IMR-90 (cell line): ENCODE measurements around the gene FAM24B. TPM values are rescaled to one million over a fixed set of nuclear protein-coding genes. Genes with fewer than 3 reads are reported as not detected.

ENCODE experiments used
- ATAC-seq: fragments of 200-7000 bp; cut with Tn5 transposase; 2 replicates; pipeline ENCODE4 v1.9.1; 2020; ENCODE audit warnings: low read depth, mild to moderate bottlenecking, moderate library complexity
- BruUV-seq: library from RNA; stranded (reverse); fragments of 400-500 nt; replicated peaks from 2 replicates; lab custom pipeline; 2021; lab: Mats Ljungman, UMichigan
- CTCF ChIA-PET: fragments of 300-600 bp; formaldehyde crosslinking; extraction: SDS; loops from one replicate; lab custom pipeline; 2021; ENCODE audit warnings: antibody characterized with exemption; lab: Yijun Ruan, JAX
- POLR2A ChIA-PET: fragments of 300-600 bp; sonication (Branson Sonifier 250); formaldehyde crosslinking; loops from one replicate; lab custom pipeline; 2022; ENCODE audit warnings: antibody characterized with exemption; ENCODE audit not compliant: unreplicated experiment; lab: Charles Lee
- DNase-seq: peaks from one replicate; pipeline ENCODE4 v3.0.0; 2013
- H2AFZ ChIP-seq: replicated peaks from 2 replicates; pipeline ENCODE3; 2013; ENCODE audit warnings: low read length, mild to moderate bottlenecking; ENCODE audit not compliant: poor library complexity
- H2AK5ac ChIP-seq: 2 replicates; pipeline ENCODE4 v1.6.1; 2013; ENCODE audit warnings: low read depth, low read length, inconsistent platforms
- H2AK9ac ChIP-seq: replicated peaks from 2 replicates; pipeline ENCODE3; 2013; ENCODE audit warnings: mild to moderate bottlenecking, low read depth, low read length, moderate library complexity; ENCODE audit not compliant: poor library complexity
- H2BK120ac ChIP-seq: 2 replicates; pipeline ENCODE4 v1.6.1; 2013; ENCODE audit warnings: low read depth, low read length, inconsistent platforms
- H2BK15ac ChIP-seq: 3 replicates; pipeline ENCODE4 v1.6.1; 2013; ENCODE audit warnings: low read depth, low read length, inconsistent platforms
- H2BK20ac ChIP-seq: 2 replicates; pipeline ENCODE4 v1.6.1; 2013; ENCODE audit warnings: low read depth, mild to moderate bottlenecking, inconsistent platforms, low read length, moderate library complexity
- H2BK5ac ChIP-seq: 2 replicates; pipeline ENCODE4 v1.6.1; 2013; ENCODE audit warnings: mild to moderate bottlenecking, low read depth, low read length, inconsistent platforms; ENCODE audit not compliant: poor library complexity, severe bottlenecking
- H3K14ac ChIP-seq: replicated peaks from 2 replicates; pipeline ENCODE4 v1.6.1; 2013; ENCODE audit warnings: low read depth, low read length, inconsistent platforms
- H3K18ac ChIP-seq: 2 replicates; pipeline ENCODE4 v1.6.1; 2013; ENCODE audit warnings: low read depth, low read length, control low read depth
- H3K23ac ChIP-seq: 2 replicates; pipeline ENCODE4 v1.6.1; 2013; ENCODE audit warnings: low read depth, low read length, inconsistent platforms
- H3K27ac ChIP-seq: 2 replicates; pipeline ENCODE4 v1.5.1; 2013; ENCODE audit warnings: mild to moderate bottlenecking, control low read depth, low read length; ENCODE audit not compliant: insufficient read depth
- H3K27me3 ChIP-seq: 2 replicates; pipeline ENCODE4 v1.6.1; 2013; ENCODE audit warnings: low read length; ENCODE audit not compliant: control insufficient read depth, insufficient read depth
- H3K36me3 ChIP-seq: 2 replicates; pipeline ENCODE4 v1.6.1; 2013; ENCODE audit warnings: low read length, mixed read lengths; ENCODE audit not compliant: control insufficient read depth, insufficient read depth
- H3K4ac ChIP-seq: 2 replicates; pipeline ENCODE4 v1.6.1; 2013; ENCODE audit warnings: low read depth, low read length, inconsistent platforms
- H3K4me1 ChIP-seq: 2 replicates; pipeline ENCODE4 v1.6.1; 2013; ENCODE audit warnings: low read length, mixed read lengths; ENCODE audit not compliant: control insufficient read depth, insufficient read depth
- H3K4me2 ChIP-seq: 2 replicates; pipeline ENCODE4 v1.6.1; 2013; ENCODE audit warnings: low read depth, mild to moderate bottlenecking, control low read depth, low read length, moderate library complexity
- H3K4me3 ChIP-seq: 2 replicates; pipeline ENCODE4 v1.5.1; 2013; ENCODE audit warnings: low read depth, mild to moderate bottlenecking, control low read depth, low read length, moderate library complexity; ENCODE audit not compliant: insufficient read depth
- H3K56ac ChIP-seq: 2 replicates; pipeline ENCODE4 v1.6.1; 2013; ENCODE audit warnings: low read length, inconsistent platforms; ENCODE audit not compliant: insufficient read depth; ENCODE audit errors: extremely low read depth
- H3K79me1 ChIP-seq, 2 experiments: 2 replicates each; pipeline ENCODE4 v1.6.1; 2013; ENCODE audit warnings: low read length in 2 of 2, inconsistent platforms in 1 of 2, low read depth in 1 of 2
- H3K9ac ChIP-seq: 2 replicates; pipeline ENCODE4 v1.6.1; 2013; ENCODE audit warnings: low read depth, low read length, control low read depth
- H3K9me1 ChIP-seq: 2 replicates; pipeline ENCODE4 v1.6.1; 2013; ENCODE audit warnings: low read length, inconsistent platforms; ENCODE audit not compliant: insufficient read depth
- H3K9me3 ChIP-seq: 2 replicates; pipeline ENCODE4 v1.6.1; 2013; ENCODE audit warnings: low read length; ENCODE audit not compliant: control insufficient read depth, insufficient read depth
- H4K20me1 ChIP-seq: 2 replicates; pipeline ENCODE4 v1.6.1; 2013; ENCODE audit warnings: low read length, inconsistent platforms; ENCODE audit not compliant: insufficient read depth
- H4K5ac ChIP-seq: 2 replicates; pipeline ENCODE4 v1.6.1; 2013; ENCODE audit warnings: mild to moderate bottlenecking, low read depth, low read length, control low read depth
- H4K8ac ChIP-seq, 2 experiments: 2 replicates each; pipeline ENCODE4 v1.6.1; 2013; ENCODE audit warnings: low read depth in 2 of 2, low read length in 2 of 2, control low read depth in 1 of 2, inconsistent platforms in 1 of 2
- H4K91ac ChIP-seq: 2 replicates; pipeline ENCODE4 v1.6.1; 2013; ENCODE audit warnings: low read depth, low read length, inconsistent platforms; ENCODE audit not compliant: insufficient read depth
- BHLHE40 ChIP-seq: fragments of 150-350 bp; IDR thresholded peaks from 2 replicates; pipeline ENCODE4 v1.6.1; 2016; ENCODE audit warnings: mild to moderate bottlenecking, low read depth, low read length
- CHD1 ChIP-seq: IDR thresholded peaks from 2 replicates; pipeline ENCODE4 v1.6.1; 2012; ENCODE audit warnings: low read depth, low read length, improper control_type of control experiment
- FOS ChIP-seq: fragments of 150-350 bp; IDR thresholded peaks from 2 replicates; pipeline ENCODE4 v1.6.1; 2016; ENCODE audit warnings: low read depth, low read length
- MAFK ChIP-seq: IDR thresholded peaks from 2 replicates; pipeline ENCODE4 v1.6.1; 2012; ENCODE audit warnings: low read depth, low read length, improper control_type of control experiment
- MAZ ChIP-seq: IDR thresholded peaks from 2 replicates; pipeline ENCODE4 v1.6.1; 2012; ENCODE audit warnings: low read depth, mild to moderate bottlenecking, low read length, improper control_type of control experiment, moderate library complexity, borderline replicate concordance
- NFE2L2 ChIP-seq: fragments of 150-350 bp; IDR thresholded peaks from 2 replicates; pipeline ENCODE4 v1.6.1; 2016; ENCODE audit warnings: low read depth, mild to moderate bottlenecking, low read length
- POLR2A ChIP-seq: IDR thresholded peaks from 2 replicates; pipeline ENCODE4 v1.6.1; 2012; ENCODE audit warnings: mild to moderate bottlenecking, low read depth, low read length
- RCOR1 ChIP-seq: IDR thresholded peaks from 2 replicates; pipeline ENCODE4 v1.6.1; 2012; ENCODE audit warnings: mild to moderate bottlenecking, low read length, improper control_type of control experiment; ENCODE audit not compliant: insufficient replicate concordance
- RFX5 ChIP-seq: IDR thresholded peaks from 2 replicates; pipeline ENCODE4 v1.8.0; 2012; ENCODE audit warnings: low read depth, mild to moderate bottlenecking, low read length, moderate library complexity
- SMC3 ChIP-seq: fragments of 150-350 bp; IDR thresholded peaks from 2 replicates; pipeline ENCODE4 v1.6.1; 2016; ENCODE audit warnings: low read depth, mild to moderate bottlenecking, antibody characterized with exemption, low read length, moderate library complexity
- WGBS, 2 experiments: methylation state at CpG; one replicate each; pipeline versions ENCODE4 v1.1.5 to v1.1.7; 2013; ENCODE audit warnings: missing lambda C conversion rate in 2 of 2; ENCODE audit not compliant: insufficient read length in 1 of 2; ENCODE audit errors: extremely low coverage in 2 of 2; 5-methylcytosine and 5-hydroxymethylcytosine counted together
- dilution Hi-C: fragments of 300-500 bp; cut with HindIII; formaldehyde crosslinking; loops from one replicate; pipeline ENCODE4 v1.14.3; 2018; ENCODE audit warnings: low sequenced_read_pairs; ENCODE audit not compliant: unreplicated experiment
- in situ Hi-C: fragments of 300-500 bp; cut with MboI; formaldehyde crosslinking; loops from 3 replicates; pipeline ENCODE4 v1.14.3; 2019; ENCODE audit warnings: low sequenced_read_pairs, inconsistent platforms, mixed read lengths
- intact Hi-C: fragments of 100-400 bp; cut with micrococcal nuclease; formaldehyde crosslinking; loops from 2 replicates; pipeline ENCODE4 v1.10.0; 2022
- polyA plus RNA-seq, 3 experiments: library from polyadenylated mRNA; depleted of rRNA; stranded (reverse); fragments of >200 nt; gene quantifications; 2 replicates each; pipeline ENCODE4 v1.2.3, GENCODE V29; 2012; ENCODE audit warnings: low replicate concordance in 1 of 3
- total RNA-seq: library from RNA; depleted of rRNA; stranded (reverse); fragments of >200 nt; gene quantifications from 2 replicates; pipeline ENCODE4 v1.2.3, GENCODE V29; 2012
- TF ChIP-seq, protein P1 (sequence below): conservative IDR thresholded peaks from 2 replicates; pipeline ENCODE4 v1.5.1; 2012; ENCODE audit warnings: mild to moderate bottlenecking, low read depth, low read length, improper control_type of control experiment
- TF ChIP-seq, protein P2 (sequence below): fragments of 150-350 bp; IDR thresholded peaks from 2 replicates; pipeline ENCODE4 v1.6.1; 2016; ENCODE audit warnings: low read depth, mild to moderate bottlenecking, low read length, moderate library complexity, borderline replicate concordance
- TF ChIP-seq, protein P3 (sequence below): fragments of 150-350 bp; IDR thresholded peaks from 2 replicates; pipeline ENCODE4 v1.6.1; 2017; ENCODE audit warnings: mild to moderate bottlenecking, antibody characterized with exemption, low read length, low read depth

FAM24B gene
- total and polyA plus RNA-seq, 2 of the 4 experiments (the other 2 are of a cell fraction): 1.6 to 4.3 TPM

DNA sequence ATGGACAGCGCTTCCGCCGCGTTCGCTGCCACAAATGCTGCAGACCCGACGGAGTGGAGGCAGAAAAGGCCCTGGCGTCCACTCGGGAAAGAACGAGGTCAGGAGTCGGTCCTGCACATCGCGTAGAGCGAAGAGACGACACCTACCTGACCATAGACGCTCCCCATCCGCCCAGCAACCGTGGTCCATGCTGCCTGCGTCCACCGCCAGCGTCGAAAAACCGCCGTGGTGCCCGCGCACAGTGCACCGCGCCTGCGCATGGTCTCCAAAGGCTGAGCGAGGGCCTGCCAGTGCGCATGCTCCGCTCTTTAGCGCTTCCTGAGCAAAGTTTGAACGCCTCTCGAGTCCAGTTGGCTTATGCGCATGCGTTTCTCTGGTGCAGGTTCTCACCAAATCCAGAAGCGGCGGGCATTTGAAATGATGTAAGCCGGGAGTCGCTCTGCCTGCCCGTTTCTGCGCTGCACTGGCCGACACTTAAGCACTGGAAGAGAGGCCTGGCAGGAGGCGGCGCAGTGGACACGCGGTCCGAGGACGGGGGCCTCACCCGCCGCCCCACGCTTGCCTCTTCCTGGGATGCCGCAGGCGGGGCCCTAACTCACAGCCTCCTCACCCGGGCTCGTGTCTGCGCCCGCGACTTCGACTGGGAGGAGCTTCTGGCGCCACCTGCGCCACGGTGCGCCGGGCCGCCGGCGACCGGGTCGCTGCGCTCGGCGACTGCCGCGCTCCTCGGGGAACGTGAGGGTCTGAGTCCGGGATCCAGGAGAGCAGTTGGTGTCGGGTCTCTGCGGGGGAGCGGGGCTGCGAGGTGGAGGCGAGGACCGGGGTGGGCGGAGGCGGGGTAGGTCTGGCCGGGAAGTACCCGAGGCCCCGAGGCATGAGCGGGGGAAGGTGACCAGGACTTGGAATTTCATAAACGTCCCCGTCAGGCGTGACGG lies at the start of gene FAM24B (continued):
- TF ChIP-seq, protein P1, sequence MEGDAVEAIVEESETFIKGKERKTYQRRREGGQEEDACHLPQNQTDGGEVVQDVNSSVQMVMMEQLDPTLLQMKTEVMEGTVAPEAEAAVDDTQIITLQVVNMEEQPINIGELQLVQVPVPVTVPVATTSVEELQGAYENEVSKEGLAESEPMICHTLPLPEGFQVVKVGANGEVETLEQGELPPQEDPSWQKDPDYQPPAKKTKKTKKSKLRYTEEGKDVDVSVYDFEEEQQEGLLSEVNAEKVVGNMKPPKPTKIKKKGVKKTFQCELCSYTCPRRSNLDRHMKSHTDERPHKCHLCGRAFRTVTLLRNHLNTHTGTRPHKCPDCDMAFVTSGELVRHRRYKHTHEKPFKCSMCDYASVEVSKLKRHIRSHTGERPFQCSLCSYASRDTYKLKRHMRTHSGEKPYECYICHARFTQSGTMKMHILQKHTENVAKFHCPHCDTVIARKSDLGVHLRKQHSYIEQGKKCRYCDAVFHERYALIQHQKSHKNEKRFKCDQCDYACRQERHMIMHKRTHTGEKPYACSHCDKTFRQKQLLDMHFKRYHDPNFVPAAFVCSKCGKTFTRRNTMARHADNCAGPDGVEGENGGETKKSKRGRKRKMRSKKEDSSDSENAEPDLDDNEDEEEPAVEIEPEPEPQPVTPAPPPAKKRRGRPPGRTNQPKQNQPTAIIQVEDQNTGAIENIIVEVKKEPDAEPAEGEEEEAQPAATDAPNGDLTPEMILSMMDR: no peak

DNA sequence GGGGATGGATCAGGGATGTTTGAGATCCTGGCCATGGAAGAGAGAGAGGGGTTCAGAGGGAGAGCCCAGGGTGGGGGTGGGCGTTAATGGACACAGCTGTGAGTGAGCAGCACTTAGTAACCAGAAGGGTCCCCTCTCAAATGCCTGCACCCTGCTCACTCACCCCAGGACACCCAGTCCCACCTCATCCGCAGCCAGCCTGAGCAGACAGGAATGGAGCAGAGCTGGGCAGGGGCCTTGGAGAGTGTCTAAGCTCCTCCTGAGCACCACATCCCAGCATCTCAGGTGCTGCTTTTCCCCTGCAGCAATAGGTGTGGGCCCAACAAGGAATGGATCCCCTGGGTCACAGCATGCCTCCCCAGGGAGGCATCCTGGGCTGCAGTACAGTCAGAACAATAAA lies 36.3 kb upstream of the FAM24B start:
- H3K23ac ChIP-seq: no peak overlapping the region
- no peak overlapping the region for H4K91ac ChIP-seq
- no peaks in the 10 kb centered on the region for H3K36me3 ChIP-seq
- in situ Hi-C loops: no loop called here
- H2AK9ac ChIP-seq: no peak overlapping the region
- no peak overlapping the region for H3K4me2 ChIP-seq
- no peak overlapping the region for H3K9ac ChIP-seq
- H3K56ac ChIP-seq: no peak overlapping the region
- H3K14ac ChIP-seq: no peak overlapping the region
- H3K79me1 ChIP-seq: no peaks in the 10 kb centered on the region
- H3K18ac ChIP-seq: no peak overlapping the region
- CTCF ChIA-PET: no interaction called here
- H2BK120ac ChIP-seq: no peak overlapping the region
- no peaks in the 10 kb centered on the region for H3K9me3 ChIP-seq
- no peak overlapping the region for H3K27ac ChIP-seq
- DNase-seq: no peak
- no peak overlapping the region for H3K4me3 ChIP-seq
- no peak overlapping the region for H2BK20ac ChIP-seq
- no peaks in the 10 kb centered on the region for H3K4me1 ChIP-seq
- BruUV-seq: no TSS peak
- H4K8ac ChIP-seq: no peak overlapping the region
- dilution Hi-C loops: no loop called here
- H2BK5ac ChIP-seq: no peak overlapping the region
- H3K9me1 ChIP-seq: no peaks in the 10 kb centered on the region
- H3K4ac ChIP-seq: no peak overlapping the region
- no peak for ATAC-seq
- no peaks in the 10 kb centered on the region for H3K27me3 ChIP-seq
- intact Hi-C loops: no loop called here
- H4K20me1 ChIP-seq: 0 out of 2 replicates have a peak, but pooled peaks cover 3% of the 10 kb centered on the region
- no CpG with 5 or more reads among the region's 2 CpGs for WGBS, 2 experiments
- POLR2A ChIA-PET: no interaction called here
- H2BK15ac ChIP-seq: no peak overlapping the region
- no peak overlapping the region for H4K5ac ChIP-seq
- H2AFZ ChIP-seq: no peak overlapping the region
- H2AK5ac ChIP-seq: no peak overlapping the region
- TF ChIP-seq MAZ: no peak
- no peak for TF ChIP-seq BHLHE40
- TF ChIP-seq, protein P2, sequence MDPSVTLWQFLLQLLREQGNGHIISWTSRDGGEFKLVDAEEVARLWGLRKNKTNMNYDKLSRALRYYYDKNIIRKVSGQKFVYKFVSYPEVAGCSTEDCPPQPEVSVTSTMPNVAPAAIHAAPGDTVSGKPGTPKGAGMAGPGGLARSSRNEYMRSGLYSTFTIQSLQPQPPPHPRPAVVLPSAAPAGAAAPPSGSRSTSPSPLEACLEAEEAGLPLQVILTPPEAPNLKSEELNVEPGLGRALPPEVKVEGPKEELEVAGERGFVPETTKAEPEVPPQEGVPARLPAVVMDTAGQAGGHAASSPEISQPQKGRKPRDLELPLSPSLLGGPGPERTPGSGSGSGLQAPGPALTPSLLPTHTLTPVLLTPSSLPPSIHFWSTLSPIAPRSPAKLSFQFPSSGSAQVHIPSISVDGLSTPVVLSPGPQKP: no peak
- TF ChIP-seq POLR2A: no peak
- TF ChIP-seq CHD1: no peak
- no peak for TF ChIP-seq RFX5
- TF ChIP-seq, protein P3, sequence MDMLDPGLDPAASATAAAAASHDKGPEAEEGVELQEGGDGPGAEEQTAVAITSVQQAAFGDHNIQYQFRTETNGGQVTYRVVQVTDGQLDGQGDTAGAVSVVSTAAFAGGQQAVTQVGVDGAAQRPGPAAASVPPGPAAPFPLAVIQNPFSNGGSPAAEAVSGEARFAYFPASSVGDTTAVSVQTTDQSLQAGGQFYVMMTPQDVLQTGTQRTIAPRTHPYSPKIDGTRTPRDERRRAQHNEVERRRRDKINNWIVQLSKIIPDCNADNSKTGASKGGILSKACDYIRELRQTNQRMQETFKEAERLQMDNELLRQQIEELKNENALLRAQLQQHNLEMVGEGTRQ: no peak
- TF ChIP-seq FOS: no peak
- TF ChIP-seq RCOR1: no peak
- no peak for TF ChIP-seq SMC3
- TF ChIP-seq MAFK: no peak
- TF ChIP-seq NFE2L2: no peak
